Endothelial cell of hepatic sinusoid (primary cell): ENCODE data around the gene ZFP1.
"Not testable (repeated sequence)": the region's sequence is repeated elsewhere in the genome, so short reads cannot be mapped to it uniquely, and the experiment has no call there.

Experiments
- in situ Hi-C: cut with HindIII; loops from 2 replicates; pipeline ENCODE4 v1.10.0; 2017; ENCODE audit warnings: low sequenced_read_pairs

ZFP1 gene

DNA sequence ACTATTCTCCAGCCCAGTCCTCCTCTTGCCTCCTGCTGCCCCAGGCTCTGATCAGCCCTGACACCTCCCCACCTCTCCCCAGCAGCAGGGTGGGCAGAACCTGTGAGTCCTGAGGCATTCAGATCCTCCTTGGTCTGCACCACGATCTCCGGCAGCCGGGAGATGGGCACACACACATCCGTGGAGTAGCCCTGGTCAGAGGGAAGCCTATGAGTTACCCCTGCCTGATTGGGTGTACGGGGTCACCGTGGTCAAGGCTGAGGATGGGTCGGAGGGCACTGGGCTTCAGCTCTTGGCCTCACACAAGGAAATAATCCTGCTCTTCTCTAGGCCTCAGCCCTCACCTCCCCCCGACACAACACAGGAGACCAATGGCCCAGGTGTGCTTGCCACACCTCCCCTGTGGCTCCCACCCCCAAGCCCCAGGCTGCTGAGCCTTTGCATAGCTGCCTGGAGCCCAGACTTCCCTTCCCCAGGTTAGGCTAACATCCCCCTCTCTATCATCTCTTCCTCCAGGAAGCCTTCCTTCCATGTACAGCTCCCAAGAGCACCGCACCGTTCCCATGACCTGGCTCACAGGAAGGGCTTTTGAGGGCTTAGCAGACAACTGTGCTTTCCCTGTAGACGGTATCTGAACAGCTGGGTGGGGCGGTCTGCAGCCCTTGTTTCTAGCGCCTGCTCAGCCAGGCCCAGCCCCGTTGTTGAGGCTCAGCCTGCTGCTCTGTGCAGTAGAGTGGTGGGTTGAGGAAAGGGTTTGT lies 35.4 kb upstream of the ZFP1 start:
- in situ Hi-C loops = no loop called here

DNA sequence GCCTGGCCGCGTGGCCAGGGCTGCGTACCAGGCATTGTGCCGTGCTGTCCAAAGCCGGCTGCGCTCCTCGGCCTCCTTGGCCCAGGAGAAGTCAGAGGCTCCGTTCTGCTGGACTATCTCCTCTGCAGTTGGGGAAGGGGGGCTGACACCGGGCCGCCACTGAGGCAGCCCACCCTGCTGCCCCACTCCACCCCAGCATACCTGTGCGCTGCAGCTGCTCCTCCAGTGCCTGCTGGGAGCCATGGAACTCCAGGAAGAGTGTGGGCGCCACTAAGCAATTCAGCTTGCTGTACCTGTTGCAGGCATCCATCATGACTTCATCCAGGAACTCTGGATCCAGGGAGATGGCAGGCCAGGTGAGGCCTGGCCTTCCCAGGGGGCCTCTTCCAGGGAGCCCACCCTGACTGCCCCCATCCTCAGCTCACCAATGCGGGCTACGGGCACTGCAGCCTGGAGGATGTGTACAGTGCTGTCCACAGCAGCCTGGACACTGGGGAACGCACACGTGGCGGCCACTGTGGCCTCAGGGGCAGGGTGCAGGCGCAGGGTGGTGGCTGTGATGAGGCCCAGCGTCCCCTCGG lies 34.7 kb upstream of the ZFP1 start:
- in situ Hi-C loops = no loop called here

GRCh38 chr16:75114179-75114945 lies 34.0 kb upstream of the ZFP1 start:
- in situ Hi-C loops = no loop called here

- in situ Hi-C loops = loop anchor here (5.0 kb wide), 1 partner anchor 48 kb away; no protein-coding TSS in a partner anchor
These were observed 33.1 kb upstream of the ZFP1 start for GRCh38 chr16:75114946-75115825.

GRCh38 chr16:75116081-75116910 lies 32.0 kb upstream of the ZFP1 start, which contains the start of gene LDHD:
Gene LDHD, minus strand, starts transcription at chr16:75116780. Its CDS starts 60 bp downstream, at chr16:75116720.
- in situ Hi-C loops = loop anchor here (5.0 kb wide), 1 partner anchor 49 kb away; no protein-coding TSS in a partner anchor

DNA sequence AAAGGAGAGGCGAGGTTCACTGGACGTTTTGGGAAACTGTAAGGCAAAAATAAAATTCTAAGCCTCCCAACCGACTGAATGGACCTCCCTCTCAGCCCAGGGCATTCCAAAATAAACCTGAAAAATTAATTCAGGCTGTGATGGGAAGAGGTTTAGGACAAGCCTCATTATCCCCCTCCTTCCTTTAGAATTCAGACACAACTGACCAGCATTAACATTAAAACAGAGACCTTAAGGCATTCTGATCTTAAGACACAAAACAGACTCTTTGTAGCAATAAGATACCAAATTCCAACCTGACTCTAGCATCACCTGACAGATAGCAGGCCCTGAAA lies 31.4 kb upstream of the ZFP1 start:
- in situ Hi-C loops = loop anchor here (5.0 kb wide), 1 partner anchor 50 kb away; no protein-coding TSS in a partner anchor

DNA sequence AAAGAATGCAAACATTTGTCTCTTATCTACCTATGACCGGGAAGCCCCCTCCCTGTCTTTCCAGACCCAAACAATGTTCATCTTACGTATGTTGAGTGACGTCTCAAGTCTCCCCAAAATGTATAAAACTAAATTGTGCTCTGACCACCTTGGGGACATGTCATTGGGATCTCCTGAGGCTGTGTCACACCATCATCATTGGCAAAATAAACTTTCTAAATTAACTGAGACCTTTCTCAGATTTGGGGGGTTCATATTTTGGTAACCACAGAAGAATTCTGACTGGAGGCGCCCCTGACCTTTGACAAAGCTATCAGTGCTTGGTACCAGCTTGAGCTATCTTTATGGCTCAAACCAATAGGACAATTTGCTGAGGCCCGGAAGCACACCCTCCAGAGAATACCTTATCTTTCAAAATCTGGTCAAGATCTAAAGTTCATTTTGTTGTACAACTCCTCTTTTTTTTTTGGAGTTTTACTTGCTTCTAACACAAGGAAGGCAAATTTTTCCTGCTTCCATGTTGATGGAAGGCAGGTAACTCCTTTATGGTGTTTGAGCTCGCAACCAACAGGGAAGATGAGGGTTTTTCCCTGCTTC lies 29.3 kb upstream of the ZFP1 start:
- in situ Hi-C loops = loop anchor here (5.0 kb wide), 1 partner anchor 52 kb away; no protein-coding TSS in a partner anchor

GRCh38 chr16:75120253-75120652 lies 28.1 kb upstream of the ZFP1 start:
- in situ Hi-C loops = no loop called here

- in situ Hi-C loops = no loop called here
These were observed 26.3 kb upstream of the ZFP1 start for GRCh38 chr16:75121949-75122568.

DNA sequence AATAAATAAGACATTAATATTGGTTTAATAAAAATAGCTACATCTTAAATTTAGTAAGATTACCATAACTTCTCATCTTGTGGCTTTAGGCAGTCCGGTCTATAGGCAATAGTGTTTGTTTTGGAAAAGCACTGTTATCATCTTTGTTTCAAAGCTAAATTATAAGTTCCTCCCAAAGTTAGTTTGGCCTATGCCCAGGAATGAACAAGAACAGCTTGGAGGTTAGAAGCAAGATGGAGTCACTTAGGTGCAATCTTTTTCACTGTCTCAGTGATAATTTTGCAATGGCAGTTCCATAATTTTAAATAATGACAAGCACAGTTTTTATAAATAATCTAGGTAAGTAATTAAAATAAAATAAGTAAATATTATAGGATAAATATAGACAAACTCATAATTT lies 25.7 kb upstream of the ZFP1 start:
- in situ Hi-C loops = no loop called here

GRCh38 chr16:75127713-75128415 lies 20.5 kb upstream of the ZFP1 start:
- in situ Hi-C loops = no loop called here

GRCh38 chr16:75129421-75130149 lies 18.7 kb upstream of the ZFP1 start:
- in situ Hi-C loops = not testable (repeated sequence)

- in situ Hi-C loops = no loop called here
These were observed 18.1 kb upstream of the ZFP1 start for GRCh38 chr16:75130150-75130771.

DNA sequence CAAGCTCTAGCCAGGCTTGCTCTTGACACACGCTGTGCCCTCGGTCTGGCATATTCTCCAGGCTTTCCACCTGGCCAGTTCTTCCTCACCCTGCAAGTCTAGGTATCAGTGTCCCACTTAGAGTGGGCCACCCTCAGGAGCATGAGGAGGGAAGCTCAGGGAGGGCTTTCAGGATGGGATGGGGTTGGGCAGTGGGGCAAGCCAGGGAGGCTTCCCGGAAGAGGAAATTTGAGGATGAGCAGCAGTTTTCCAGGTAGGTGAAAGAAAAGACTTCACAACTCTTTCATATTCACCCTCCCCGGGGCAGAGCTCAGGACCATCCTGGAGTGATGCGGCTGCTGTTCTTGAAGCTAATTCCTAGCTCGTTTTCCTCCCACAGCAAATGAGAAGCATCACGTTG lies 17.2 kb upstream of the ZFP1 start:
- in situ Hi-C loops = no loop called here

DNA sequence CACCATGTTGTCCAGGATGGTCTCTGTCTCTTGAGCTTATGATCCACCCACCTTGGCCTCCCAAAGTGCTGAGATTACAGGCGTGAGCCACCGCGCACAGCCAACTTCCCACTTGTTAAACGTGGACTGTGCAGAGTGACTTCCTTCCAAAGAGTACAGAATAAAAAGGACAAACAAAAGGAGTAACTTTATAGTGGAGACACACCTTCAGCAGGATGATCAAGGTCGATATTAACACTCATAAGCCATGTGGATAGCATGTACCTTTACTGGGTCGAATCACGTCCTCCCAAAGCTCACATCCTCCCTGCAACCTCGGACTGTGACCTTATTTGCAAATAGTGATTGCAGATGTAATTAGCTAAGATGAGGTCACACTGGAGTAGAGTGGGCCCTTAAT lies 10.1 kb upstream of the ZFP1 start:
- in situ Hi-C loops = no loop called here

GRCh38 chr16:75138636-75139035 lies 9.7 kb upstream of the ZFP1 start:
- in situ Hi-C loops = no loop called here

DNA sequence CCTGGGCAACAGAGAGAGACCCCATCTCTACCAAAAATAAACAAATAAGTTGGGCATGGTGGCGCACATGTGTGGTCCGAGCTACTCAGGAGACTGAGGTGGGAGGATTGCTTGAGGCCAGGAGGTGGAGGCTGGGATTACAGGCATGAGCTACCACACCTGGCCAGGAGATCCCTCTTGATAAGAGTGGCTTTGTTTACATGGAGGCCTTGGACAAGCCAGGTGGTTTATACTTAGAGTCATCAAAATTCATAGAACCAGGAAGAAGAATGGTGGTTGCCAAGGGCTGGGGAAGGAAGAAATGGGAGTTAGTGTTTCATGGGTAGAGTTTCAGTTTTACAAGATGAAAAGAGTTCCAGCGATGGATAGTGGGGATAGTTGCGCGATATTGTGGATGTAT lies 8.8 kb upstream of the ZFP1 start:
- in situ Hi-C loops = no loop called here
